CD1c-positive myeloid dendritic cell (primary cell): ENCODE measurements around the gene APOL6.
A peak's percentile ranks its signal among the peaks of the same experiment; 100 is the strongest.
"Not testable (repeated sequence)": the region's sequence is repeated elsewhere in the genome, so short reads cannot be mapped to it uniquely, and the experiment has no call there.

Experiments
- DNase-seq: peaks from one replicate; pipeline ENCODE4 v3.0.0-alpha.2; 2016; ENCODE audit errors: extremely low spot score

The APOL6 gene

GRCh38 chr22:35677460-35678187 is 29.4 kb downstream of the APOL6 start:
- DNase-seq = no peak

DNA sequence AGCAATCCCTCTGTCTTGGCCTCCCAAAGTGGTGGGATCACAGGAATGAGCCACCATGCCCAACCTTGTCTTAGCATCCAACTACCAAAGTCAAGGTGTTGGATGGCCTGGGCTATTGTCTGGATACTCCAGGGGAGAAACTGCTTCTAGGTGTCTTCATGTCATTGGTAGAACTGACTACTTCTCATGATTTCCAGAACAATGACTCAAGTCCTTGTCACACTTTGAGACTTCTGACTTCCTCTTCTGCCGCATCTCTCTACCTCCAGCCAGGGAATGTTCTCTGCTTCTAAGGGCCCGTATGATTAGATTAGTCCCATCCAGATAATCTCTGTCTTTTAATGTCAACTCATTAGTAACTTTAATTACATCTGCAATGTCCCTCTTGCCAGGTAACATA is 30.6 kb downstream of the APOL6 start:
- DNase-seq = peak; percentile 37

DNA sequence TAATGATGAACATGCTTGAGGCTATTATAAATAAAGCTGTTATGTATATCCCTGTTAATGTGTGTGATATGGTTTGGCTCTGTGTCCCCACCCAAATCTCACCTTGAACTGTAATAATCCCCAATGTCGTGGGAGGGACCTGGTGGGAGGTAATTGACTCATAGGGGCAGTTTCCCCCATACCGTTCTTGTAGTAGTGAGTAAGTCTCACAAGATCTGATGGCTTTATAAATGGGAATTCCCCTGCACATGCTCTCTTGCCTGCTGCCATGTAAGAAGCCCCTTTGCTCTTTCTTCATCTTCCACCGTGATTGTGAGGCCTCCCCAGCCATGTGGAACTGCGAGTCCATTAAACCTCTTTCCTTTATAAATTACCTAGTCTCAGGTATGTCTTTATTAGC is 31.2 kb downstream of the APOL6 start:
- DNase-seq = peak; percentile 63

GRCh38 chr22:35681454-35682052 is 33.3 kb downstream of the APOL6 start:
- no peak for DNase-seq

DNA sequence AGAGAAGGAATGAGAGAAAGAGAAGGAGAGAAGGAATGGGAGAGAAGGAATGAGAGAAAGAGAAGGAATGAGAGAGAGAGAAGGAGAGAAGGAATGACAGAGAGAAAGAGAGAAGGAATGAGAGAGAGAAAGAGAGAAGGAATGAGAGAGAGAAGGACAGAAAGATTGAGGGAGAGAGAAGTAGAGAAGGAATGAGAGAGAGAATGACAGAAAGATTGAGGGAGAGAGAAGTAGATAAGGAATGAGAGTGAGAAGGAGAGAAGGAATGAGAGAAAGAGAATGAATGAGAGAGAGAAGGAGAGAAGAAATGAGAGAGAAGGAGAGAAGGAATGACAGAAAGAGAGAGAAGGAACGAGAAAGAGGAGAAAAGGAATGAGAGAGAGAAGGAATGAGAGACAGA is 35.3 kb downstream of the APOL6 start:
- no peak for DNase-seq

DNA sequence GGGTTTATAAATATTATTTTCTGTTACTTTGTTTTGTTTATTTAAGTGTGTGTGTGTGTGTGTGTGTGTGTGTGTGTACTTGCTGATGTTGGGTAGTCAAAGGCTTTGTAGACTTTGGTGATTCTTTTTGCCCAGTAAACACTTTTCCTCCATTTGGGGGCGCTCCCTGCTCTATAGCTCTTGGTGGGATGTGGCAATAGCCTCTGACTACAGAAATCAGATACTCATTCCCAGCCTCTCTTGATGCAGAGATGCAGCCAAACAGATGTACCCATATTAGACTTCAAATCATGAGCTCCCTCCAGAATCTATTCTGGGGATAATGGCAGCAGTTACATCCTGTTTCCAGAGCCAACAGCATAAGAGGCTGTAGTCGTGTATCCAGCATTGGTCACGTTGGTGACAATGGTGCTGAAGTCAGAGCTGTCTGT is 36.0 kb downstream of the APOL6 start:
- DNase-seq = no peak

- no peak for DNase-seq
Measured at GRCh38 chr22:35684732-35685131, 36.5 kb downstream of the APOL6 start.

DNA sequence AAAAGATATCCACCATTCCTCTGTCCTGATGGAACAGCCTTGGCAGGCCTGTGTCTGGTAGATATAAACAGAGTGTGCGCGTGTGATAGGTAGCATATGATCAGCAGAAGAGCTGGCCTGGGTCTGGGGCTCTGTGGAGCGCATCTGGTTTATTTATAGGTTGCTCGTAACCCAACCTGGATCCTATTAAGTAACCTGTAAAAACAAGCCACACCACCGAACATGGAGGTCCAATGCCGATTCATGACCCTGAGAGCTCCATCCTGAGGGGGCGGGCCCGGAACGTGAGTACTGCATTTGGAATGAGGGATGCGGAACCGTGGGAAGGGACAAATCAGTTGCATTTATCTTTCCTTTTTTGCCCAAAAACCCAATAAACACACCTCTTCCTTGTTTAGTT is 37.5 kb downstream of the APOL6 start:
- no peak for DNase-seq

- no peak for DNase-seq
Measured at GRCh38 chr22:35686298-35686697, 38.1 kb downstream of the APOL6 start.

DNA sequence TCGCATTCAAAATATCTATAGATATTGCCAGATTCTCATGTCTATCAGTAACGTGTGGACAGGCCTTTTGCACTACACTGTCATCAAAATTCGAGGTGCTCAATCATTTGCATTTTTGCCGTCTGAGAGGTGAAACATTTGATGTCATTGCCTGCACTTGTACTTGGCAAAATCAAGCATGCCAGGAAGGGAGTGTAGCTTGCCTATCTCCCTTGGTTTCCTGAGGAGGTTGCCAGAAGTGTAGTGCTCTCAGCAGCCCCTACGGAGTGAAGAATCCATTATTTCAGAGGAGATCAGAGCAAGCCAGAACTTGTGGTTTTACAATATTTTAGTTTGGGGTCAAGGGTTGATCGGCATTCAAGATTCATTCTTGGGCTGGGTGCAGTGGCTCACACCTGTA is 39.2 kb downstream of the APOL6 start:
- DNase-seq = no peak

DNA sequence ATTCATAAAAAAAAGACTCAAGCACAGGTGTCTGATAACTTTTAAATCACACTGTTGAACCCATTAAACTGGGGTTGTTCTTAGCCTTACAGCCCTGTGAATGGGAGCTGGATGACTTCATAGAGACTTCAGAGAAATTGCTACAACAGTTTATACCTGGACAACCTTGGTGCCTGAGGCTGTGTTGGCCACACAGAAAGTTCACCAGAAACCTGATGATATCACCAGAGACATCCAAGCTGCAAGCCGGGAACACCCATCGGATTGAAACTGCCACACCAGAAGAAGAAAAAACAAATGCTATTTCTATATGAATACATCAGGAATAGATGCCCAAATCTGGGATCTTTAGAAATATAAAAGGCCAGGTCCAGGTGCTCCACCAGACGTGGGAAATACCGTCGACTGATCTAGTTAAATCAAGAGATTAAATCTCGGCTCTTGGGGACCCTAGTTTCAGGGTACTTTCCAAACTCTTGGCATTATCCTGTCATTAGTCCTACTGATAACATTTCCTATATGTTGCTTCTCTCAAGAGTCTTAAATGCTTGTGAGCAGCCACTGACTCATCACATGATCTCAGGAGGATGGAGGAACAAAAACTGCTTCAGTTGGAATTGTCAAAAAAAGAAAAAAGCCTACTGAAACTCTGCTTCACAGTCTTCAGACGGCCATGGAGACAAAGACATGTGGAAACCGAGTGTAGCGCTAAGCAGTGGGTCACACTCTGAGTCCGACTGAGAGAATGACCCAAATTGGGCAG is 40.8 kb downstream of the APOL6 start:
- no peak for DNase-seq

GRCh38 chr22:35690001-35690400 is 41.8 kb downstream of the APOL6 start:
- no peak for DNase-seq

DNA sequence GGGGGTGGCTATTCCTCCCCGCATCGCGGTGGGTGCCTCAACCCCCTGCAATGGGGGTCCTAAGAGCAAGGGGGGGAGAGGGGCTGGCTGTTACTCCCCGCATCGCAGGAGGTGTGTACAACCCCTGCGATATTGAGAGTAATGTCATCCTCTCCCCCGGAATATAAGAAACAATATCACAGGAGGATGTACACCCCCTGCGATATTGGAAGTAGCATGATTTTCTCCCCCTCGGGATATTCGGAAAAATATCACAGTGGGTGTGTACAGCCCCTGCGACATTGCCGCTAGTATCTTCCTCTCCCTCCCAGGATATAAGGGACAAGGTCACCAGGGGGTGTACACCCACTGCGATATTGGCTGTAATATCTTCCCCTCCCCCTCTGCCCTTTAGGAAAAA is 47.0 kb downstream of the APOL6 start:
- DNase-seq = no peak

DNA sequence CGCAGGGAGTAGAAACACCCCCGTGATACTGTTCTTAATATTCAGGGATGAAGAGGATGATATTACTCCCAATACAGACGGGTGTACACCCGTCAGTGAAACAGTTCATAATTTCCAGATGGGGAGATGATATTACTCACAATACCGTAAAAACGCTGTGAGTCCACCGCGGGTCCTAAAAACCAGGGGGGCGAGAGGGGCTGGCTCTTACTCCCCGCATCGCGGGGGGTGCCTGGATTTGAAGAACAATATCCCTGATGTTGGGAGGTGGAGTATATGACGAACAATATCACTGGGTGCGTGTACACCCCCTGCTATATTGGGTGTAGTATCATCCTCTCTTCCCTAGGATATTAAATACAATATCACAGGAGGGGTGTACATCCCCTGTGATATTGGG is 48.9 kb downstream of the APOL6 start:
- no peak for DNase-seq

DNA sequence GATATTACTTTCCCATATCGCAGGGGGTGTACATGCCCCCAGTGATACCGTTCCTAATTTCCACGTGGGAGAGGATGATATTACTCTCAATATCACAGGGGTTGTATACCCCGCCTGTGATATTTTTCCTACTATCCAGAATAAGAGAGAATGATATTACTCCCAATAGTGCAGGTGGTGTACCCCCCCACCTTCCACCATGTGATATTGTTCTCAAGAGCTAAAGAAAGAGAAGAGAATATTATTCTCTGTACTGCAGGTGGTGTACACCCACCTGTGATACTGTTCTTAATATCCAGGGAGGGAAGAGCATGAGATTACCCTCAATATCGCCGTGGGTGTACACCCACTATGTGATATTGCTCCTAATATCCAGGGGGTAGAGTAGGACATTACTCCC is 51.6 kb downstream of the APOL6 start:
- DNase-seq = not testable (repeated sequence)

GRCh38 chr22:35703861-35704584 is 55.8 kb downstream of the APOL6 start:
- DNase-seq = no peak

DNA sequence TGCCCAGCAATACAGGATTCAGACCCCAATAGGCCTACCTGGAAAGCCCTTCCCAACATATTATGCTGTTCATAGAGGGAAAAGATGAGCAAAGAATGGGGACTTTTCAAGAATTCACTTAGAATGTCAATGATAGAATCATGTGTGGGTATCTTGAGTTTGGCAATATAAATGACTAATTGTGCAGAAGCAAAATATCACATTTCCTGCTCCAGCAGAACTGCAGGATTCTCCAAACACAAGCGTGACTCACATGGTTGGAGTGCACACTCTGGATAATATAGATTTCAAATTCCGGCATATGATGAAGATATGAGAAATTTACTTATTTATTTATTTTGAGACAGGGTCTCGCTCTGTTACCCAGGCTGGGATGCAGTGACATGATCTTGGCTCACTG is 56.9 kb downstream of the APOL6 start:
- no peak for DNase-seq

DNA sequence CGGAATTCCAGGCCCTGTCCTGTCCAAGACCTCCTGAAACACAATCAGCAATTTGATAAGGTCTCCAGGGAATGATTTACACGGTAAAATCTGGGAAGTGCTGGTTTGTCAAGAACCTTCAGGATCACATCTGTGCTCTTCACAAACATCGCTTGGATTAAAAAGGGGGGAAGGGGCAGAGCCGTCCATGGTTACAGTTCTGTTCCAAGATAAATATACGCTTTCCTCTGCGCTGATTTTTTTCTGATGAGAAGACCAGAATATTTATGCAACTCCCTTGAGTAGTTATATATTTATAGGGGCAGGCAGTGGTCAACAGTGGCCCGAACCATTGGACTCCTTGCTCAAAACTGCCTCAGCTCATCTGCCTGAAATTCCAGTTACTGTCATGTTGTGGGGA is 60.2 kb downstream of the APOL6 start:
- DNase-seq = no peak

DNA sequence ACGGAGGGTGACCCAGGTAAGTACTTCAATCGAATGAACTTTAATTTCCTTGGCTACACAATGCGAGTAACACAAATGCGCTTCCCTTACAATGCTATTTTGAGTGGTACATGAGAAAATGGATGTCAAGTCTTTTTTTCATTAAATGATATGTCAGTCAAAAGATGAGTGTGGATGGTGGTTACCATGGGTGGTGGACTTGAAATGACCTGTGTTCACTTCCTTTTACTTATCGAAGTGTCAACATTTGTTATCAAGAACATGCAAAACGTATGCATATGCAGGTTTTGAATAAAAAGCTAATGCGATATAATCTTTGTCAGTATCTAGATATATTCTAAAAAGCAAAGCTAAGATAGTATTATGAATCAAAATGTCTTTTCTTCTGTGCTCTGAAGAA is 60.7 kb downstream of the APOL6 start:
- DNase-seq = no peak

DNA sequence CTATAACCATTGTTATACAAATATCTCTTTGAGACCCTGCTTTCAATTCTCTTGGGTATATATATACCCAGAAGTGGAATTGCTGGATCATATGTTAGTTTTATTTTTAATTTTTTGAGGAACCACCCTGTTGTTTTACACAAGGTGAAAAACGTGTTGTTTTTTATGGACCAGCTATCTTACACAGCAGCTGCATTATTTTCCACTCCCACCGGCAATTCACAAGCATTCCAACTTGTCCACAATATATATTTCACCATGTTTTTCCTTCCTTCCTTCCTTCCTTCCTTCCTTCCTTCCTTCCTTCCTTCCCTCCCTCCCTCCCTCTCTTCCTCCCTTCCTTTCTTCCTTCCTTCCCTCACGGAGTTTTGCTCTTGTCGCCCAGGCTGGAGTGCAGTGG is 63.1 kb downstream of the APOL6 start:
- DNase-seq = no peak

GRCh38 chr22:35712672-35713071 is 64.4 kb downstream of the APOL6 start:
- DNase-seq = no peak

GRCh38 chr22:35717572-35717971 is 69.3 kb downstream of the APOL6 start, which contains the start of gene APOL5:
TSS of gene APOL5 (plus strand) at chr22:35717872. CDS start at chr22:35717872, 0 bp downstream.
- DNase-seq = no peak
